HG02938 (cell line): ENCODE data around the gene TRIM61.

ENCODE experiments used
- ATAC-seq: cut with Tn5 transposase; IDR thresholded peaks from one replicate; pipeline ENCODE4 v1.9.1; 2021; ENCODE audit warnings: mild to moderate bottlenecking, moderate library complexity; ENCODE audit not compliant: unreplicated experiment

Gene TRIM61

GRCh38 chr4:164918956-164919355 lies 58.5 kb downstream of the TRIM61 start:
- ATAC-seq, result no peak
